ENCODE measurements around the gene TAC3. TPM values are rescaled to one million over a fixed set of nuclear protein-coding genes. Genes with fewer than 3 reads are reported as not detected.

The TAC3 gene
- total RNA-seq, 2 donors from 2014 or later: not detected

- no peaks in the 10 kb centered on the region for H3K9me3 ChIP-seq
- 77% methylated on average over 3 of the region's 3 CpGs for WGBS
- H3K36me3 ChIP-seq: no peaks in the 10 kb centered on the region
- no peak overlapping the region for H3K27ac ChIP-seq
- no peaks in the 10 kb centered on the region for H3K4me1 ChIP-seq (replicated peaks)
- DNase-seq (ENCODE audit: low spot score): no peak
- TF ChIP-seq POLR2A (IDR thresholded peaks at IDR 0.05): no peak
- TF ChIP-seq POLR2AphosphoS5 (IDR thresholded peaks at IDR 0.05): no peak
- H3K27me3 ChIP-seq (replicated peaks; ENCODE audit: insufficient read depth): no peaks in the 10 kb centered on the region
- no peak overlapping the region for H3K4me3 ChIP-seq
- intact Hi-C loops (cut with DNase I): no loop called here
Measured at GRCh38 chr12:57044889-57045288, 28.6 kb upstream of the TAC3 start.

DNA sequence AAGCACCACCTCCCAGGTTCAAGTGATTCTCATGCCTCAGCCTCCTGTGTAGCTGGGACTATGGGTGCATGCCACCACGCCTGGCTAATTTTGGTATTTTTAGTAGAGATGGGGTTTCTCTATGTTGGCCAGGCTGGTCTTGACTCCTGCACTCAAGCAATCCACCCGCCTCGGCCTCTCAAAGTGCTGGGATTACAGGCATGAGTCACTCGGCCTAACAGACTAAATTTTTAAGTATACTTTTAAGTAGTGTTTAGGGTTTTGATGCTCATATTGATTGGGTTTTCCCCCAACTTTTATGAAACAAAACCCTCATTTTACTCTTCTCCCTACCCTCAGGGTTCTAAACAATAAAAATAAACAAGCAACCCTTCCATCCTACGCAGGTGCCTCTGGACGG is 28.1 kb upstream of the TAC3 start:
- 69% methylated on average over 6 of the region's 6 CpGs for WGBS
- TF ChIP-seq POLR2A (IDR thresholded peaks at IDR 0.05) (no peak), POLR2AphosphoS5 (IDR thresholded peaks at IDR 0.05) (no peak), CTCF (IDR thresholded peaks at IDR 0.05) (no peak)
- no peaks in the 10 kb centered on the region for H3K9me3 ChIP-seq
- H3K27me3 ChIP-seq (replicated peaks; ENCODE audit: insufficient read depth): no peaks in the 10 kb centered on the region
- no peak overlapping the region for H3K4me3 ChIP-seq
- no peak overlapping the region for H3K27ac ChIP-seq
- intact Hi-C loops (cut with DNase I): no loop called here
- H3K4me1 ChIP-seq (replicated peaks): no peaks in the 10 kb centered on the region
- no peak for DNase-seq (ENCODE audit: low spot score)
- H3K36me3 ChIP-seq: no peaks in the 10 kb centered on the region

DNA sequence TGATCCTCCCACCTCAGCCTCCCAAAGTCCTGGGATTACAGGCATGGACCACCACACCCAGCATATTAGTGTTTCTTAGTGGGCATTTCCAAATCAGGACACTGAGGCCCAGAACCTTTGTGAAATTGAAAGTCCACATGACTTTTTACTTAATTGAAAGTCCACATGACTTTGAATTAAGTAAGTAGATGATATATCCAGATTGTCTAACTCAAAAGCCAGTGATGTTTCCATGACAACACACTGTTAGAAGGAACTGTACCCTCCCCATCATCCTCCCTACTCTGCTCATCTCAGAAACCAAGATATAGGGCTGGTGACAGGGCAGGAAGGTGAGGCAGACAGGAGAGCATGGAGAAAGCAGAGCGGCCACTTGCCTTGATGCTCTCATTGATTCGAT is 26.4 kb upstream of the TAC3 start:
- intact Hi-C loops (cut with DNase I): no loop called here
- Histone ChIP-seq H3K27ac (no peak overlapping the region), H3K36me3 (no peaks in the 10 kb centered on the region), H3K4me1 (replicated peaks) (no peaks in the 10 kb centered on the region), H3K9me3 (no peaks in the 10 kb centered on the region), H3K4me3 (no peak overlapping the region), H3K27me3 (replicated peaks; ENCODE audit: insufficient read depth) (no peaks in the 10 kb centered on the region)
- WGBS: 92% methylated on average over 2 of the region's 2 CpGs
- no peak for DNase-seq (ENCODE audit: low spot score)
- TF ChIP-seq POLR2AphosphoS5 (IDR thresholded peaks at IDR 0.05) (no peak), POLR2A (IDR thresholded peaks at IDR 0.05) (no peak)

GRCh38 chr12:57040750-57041149 is 24.4 kb upstream of the TAC3 start:
- H3K27me3 ChIP-seq (replicated peaks; ENCODE audit: insufficient read depth): no peaks in the 10 kb centered on the region
- TF ChIP-seq POLR2A (IDR thresholded peaks at IDR 0.05) (no peak), POLR2AphosphoS5 (IDR thresholded peaks at IDR 0.05) (no peak), CTCF (IDR thresholded peaks at IDR 0.05) (no peak)
- H3K4me1 ChIP-seq (replicated peaks): no peaks in the 10 kb centered on the region
- WGBS: 82% methylated on average over 2 of the region's 2 CpGs
- intact Hi-C loops (cut with DNase I): no loop called here
- no peak for DNase-seq (ENCODE audit: low spot score)
- no peak overlapping the region for H3K27ac ChIP-seq
- no peaks in the 10 kb centered on the region for H3K36me3 ChIP-seq
- H3K4me3 ChIP-seq: no peak overlapping the region
- H3K9me3 ChIP-seq: no peaks in the 10 kb centered on the region

DNA sequence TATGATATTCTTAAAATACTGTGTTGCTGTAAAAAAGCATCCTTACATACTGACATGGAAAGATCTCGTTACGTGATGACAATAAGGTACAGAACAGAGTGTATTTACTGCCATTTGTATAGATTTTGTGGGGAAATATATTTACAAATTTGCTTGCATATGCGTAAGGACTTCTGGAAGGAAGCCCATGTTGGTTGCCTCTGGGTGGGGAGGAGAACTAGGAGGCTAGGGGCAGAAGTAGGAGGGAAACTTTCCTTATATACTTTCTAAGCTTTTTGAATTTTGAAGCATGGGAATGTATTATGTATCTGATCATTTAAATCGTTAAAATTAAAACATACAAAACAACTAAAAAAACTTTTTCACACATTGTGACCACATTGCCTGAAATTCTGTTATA is 23.9 kb upstream of the TAC3 start:
- H3K9me3 ChIP-seq: no peaks in the 10 kb centered on the region
- H3K4me1 ChIP-seq (replicated peaks): no peaks in the 10 kb centered on the region
- no peak overlapping the region for H3K4me3 ChIP-seq
- H3K27me3 ChIP-seq (replicated peaks; ENCODE audit: insufficient read depth): no peaks in the 10 kb centered on the region
- TF ChIP-seq POLR2A (IDR thresholded peaks at IDR 0.05) (no peak), CTCF (IDR thresholded peaks at IDR 0.05) (no peak), POLR2AphosphoS5 (IDR thresholded peaks at IDR 0.05) (no peak)
- H3K27ac ChIP-seq: no peak overlapping the region
- WGBS: 89% methylated on average over 4 of the region's 4 CpGs
- no peak for DNase-seq (ENCODE audit: low spot score)
- no peaks in the 10 kb centered on the region for H3K36me3 ChIP-seq
- intact Hi-C loops (cut with DNase I): no loop called here

GRCh38 chr12:57039016-57039798 is 22.9 kb upstream of the TAC3 start:
- Histone ChIP-seq H3K27ac (no peak overlapping the region), H3K36me3 (no peaks in the 10 kb centered on the region), H3K27me3 (replicated peaks; ENCODE audit: insufficient read depth) (no peaks in the 10 kb centered on the region), H3K4me3 (no peak overlapping the region), H3K9me3 (no peaks in the 10 kb centered on the region), H3K4me1 (replicated peaks) (no peaks in the 10 kb centered on the region)
- TF ChIP-seq CTCF (IDR thresholded peaks at IDR 0.05) (no peak), POLR2A (IDR thresholded peaks at IDR 0.05) (no peak), POLR2AphosphoS5 (IDR thresholded peaks at IDR 0.05) (no peak)
- 81% methylated on average over 9 of the region's 9 CpGs for WGBS
- DNase-seq (ENCODE audit: low spot score): no peak
- intact Hi-C loops (cut with DNase I): no loop called here

Measured in prostate gland (tissue), 2 donors.